GM23338 (cell line): Measurements from ENCODE around the gene ABCD1. TPM values are rescaled to one million over a fixed set of nuclear protein-coding genes. Genes with fewer than 3 reads are reported as not detected.
"Not testable (repeated sequence)": the region's sequence is repeated elsewhere in the genome, so short reads cannot be mapped to it uniquely, and the experiment has no call there.

Experiments
- ATAC-seq: fragments of 200-7000 bp; cut with Tn5 transposase; 3 replicates; pipeline ENCODE4 v1.9.1; 2020
- DNase-seq: peaks from one replicate; pipeline ENCODE4 v3.0.0-alpha.2; 2015; ENCODE audit warnings: low spot score
- H2AFZ ChIP-seq: fragments of 200-600 bp; sonication (generic); 2 replicates; pipeline ENCODE4 v1.8.0; 2016; ENCODE audit warnings: antibody characterized with exemption, mild to moderate bottlenecking, moderate library complexity
- H3F3A ChIP-seq: fragments of 200-600 bp; sonication (generic); replicated peaks from 2 replicates; pipeline ENCODE4 v1.8.0; 2017; ENCODE audit warnings: antibody characterized with exemption, mixed run types, low read depth
- H3K27ac ChIP-seq: fragments of 200-600 bp; sonication (generic); 2 replicates; pipeline ENCODE4 v1.6.1; 2016; ENCODE audit warnings: low read depth
- H3K27me3 ChIP-seq: fragments of 200-600 bp; sonication (generic); 2 replicates; pipeline ENCODE4 v1.8.0; 2016; ENCODE audit warnings: mild to moderate bottlenecking, mixed run types, moderate library complexity; ENCODE audit not compliant: insufficient read depth
- H3K36me3 ChIP-seq: fragments of 200-600 bp; sonication (generic); 2 replicates; pipeline ENCODE4 v1.8.0; 2016; ENCODE audit warnings: mild to moderate bottlenecking; ENCODE audit not compliant: insufficient read depth
- H3K4me1 ChIP-seq: fragments of 200-600 bp; sonication (generic); 2 replicates; pipeline ENCODE4 v1.8.0; 2016; ENCODE audit warnings: mild to moderate bottlenecking, moderate library complexity; ENCODE audit not compliant: insufficient read depth
- H3K4me2 ChIP-seq: fragments of 200-600 bp; sonication (generic); 2 replicates; pipeline ENCODE4 v1.7.1; 2017; ENCODE audit warnings: mixed run types
- H3K4me3 ChIP-seq: fragments of 200-600 bp; sonication (generic); 2 replicates; pipeline ENCODE4 v1.6.1; 2016; ENCODE audit warnings: mixed run types
- H3K79me2 ChIP-seq: fragments of 200-600 bp; sonication (generic); replicated peaks from 2 replicates; pipeline ENCODE4 v1.8.0; 2017; ENCODE audit warnings: mild to moderate bottlenecking; ENCODE audit not compliant: insufficient read depth
- H3K9me2 ChIP-seq: fragments of 200-600 bp; sonication (generic); 2 replicates; pipeline ENCODE4 v1.8.0; 2017; ENCODE audit not compliant: insufficient read depth
- H4K20me1 ChIP-seq: fragments of 200-600 bp; sonication (generic); replicated peaks from 2 replicates; pipeline ENCODE4 v1.8.0; 2017; ENCODE audit warnings: mild to moderate bottlenecking; ENCODE audit not compliant: insufficient read depth
- H3K27ac Mint-ChIP-seq: 2 replicates; pipeline ENCODE4 v1.8.0; 2020; ENCODE audit warnings: inconsistent platforms, mild to moderate bottlenecking, moderate library complexity, mixed read lengths
- H3K27me3 Mint-ChIP-seq: 3 replicates; pipeline ENCODE4 v1.8.0; 2022; ENCODE audit warnings: low read depth, mild to moderate bottlenecking, moderate library complexity, mixed read lengths, inconsistent platforms; ENCODE audit not compliant: insufficient read depth, poor library complexity
- H3K36me3 Mint-ChIP-seq: 3 replicates; pipeline ENCODE4 v1.8.0; 2021; ENCODE audit warnings: low read depth, mild to moderate bottlenecking, inconsistent platforms, moderate library complexity, mixed read lengths
- H3K4me1 Mint-ChIP-seq: 3 replicates; pipeline ENCODE4 v1.8.0; 2020; ENCODE audit warnings: mild to moderate bottlenecking, inconsistent platforms, mixed read lengths
- H3K4me3 Mint-ChIP-seq: 3 replicates; pipeline ENCODE4 v1.8.0; 2021; ENCODE audit warnings: moderate library complexity, mild to moderate bottlenecking, inconsistent platforms, mixed read lengths
- H3K9me3 Mint-ChIP-seq: 3 replicates; pipeline ENCODE4 v1.8.0; 2020; ENCODE audit warnings: moderate library complexity, mild to moderate bottlenecking, inconsistent platforms, mixed read lengths
- EZH2 ChIP-seq: fragments of 200-600 bp; sonication (generic); IDR thresholded peaks from one replicate; pipeline ENCODE4 v1.8.0; 2017; ENCODE audit warnings: antibody characterized with exemption, mild to moderate bottlenecking, low read depth; ENCODE audit not compliant: unreplicated experiment
- NANOG ChIP-seq: IDR thresholded peaks from 2 replicates; pipeline ENCODE4 v1.6.1; 2016; ENCODE audit warnings: antibody characterized with exemption, borderline replicate concordance
- REST ChIP-seq: IDR thresholded peaks from one replicate; pipeline ENCODE4 v1.6.1; 2018; ENCODE audit warnings: antibody characterized with exemption; ENCODE audit not compliant: unreplicated experiment
- STAT1 ChIP-seq: IDR thresholded peaks from one replicate; pipeline ENCODE4 v1.6.1; 2016; ENCODE audit warnings: antibody characterized with exemption; ENCODE audit not compliant: unreplicated experiment
- ZNF114 ChIP-seq: fragments of 250-450 bp; sonication (Bioruptor Pico); IDR thresholded peaks from 2 replicates; pipeline ENCODE4 v1.5.0; 2020; ENCODE audit warnings: mild to moderate bottlenecking, moderate library complexity
- polyA plus RNA-seq: library from polyadenylated mRNA; unstranded; fragments of >200 nt; fragmentation: Nextera tagmentation; extraction: Ambion mirVana; gene quantifications from 2 replicates; pipeline ENCODE4 v1.2.1, GENCODE V29; 2016
- total RNA-seq: library from RNA; depleted of rRNA; stranded (reverse); fragments of >200 nt; shearing (Covaris generic); gene quantifications from 2 replicates; pipeline ENCODE4 v1.2.3, GENCODE V29; 2014
- TF ChIP-seq, protein P1 (sequence below): IDR thresholded peaks from 2 replicates; pipeline ENCODE4 v1.6.1; 2016; ENCODE audit warnings: antibody characterized with exemption

ABCD1 gene
- total and polyA plus RNA-seq, 2 experiments from 2014 or later = 2.4 to 8.9 TPM

DNA sequence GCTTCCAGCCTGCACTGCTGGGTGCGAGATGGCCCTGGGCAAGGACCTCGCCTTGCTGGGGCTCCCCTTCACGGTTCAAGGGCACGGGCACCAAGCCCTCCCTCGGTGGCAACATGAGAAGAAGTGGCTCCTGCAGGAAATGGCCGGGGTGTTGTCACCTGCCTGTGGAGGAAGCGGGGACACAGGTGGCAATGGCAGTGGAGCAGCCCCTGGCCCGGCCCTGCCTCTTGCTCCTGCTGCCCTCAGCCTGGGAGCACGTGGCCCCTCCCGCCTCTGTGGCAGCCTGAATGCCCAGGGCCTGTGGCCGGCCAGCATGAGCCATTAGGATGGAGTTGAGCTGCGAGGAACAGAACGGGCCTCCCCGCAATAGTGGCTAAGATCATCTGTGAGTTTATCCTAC lies 16.8 kb downstream of the ABCD1 start:
- Mint-ChIP-seq H3K27ac (no peak overlapping the region), H3K4me3 (no peak overlapping the region), H3K27me3 (peaks cover 1% of the 10 kb centered on the region), H3K9me3 (no peaks in the 10 kb centered on the region), H3K36me3 (no peaks in the 10 kb centered on the region; the same call in 2 of the 3 replicates), H3K4me1 (peaks cover 3% of the 10 kb centered on the region; the same call in 1 of the 3 replicates)
- Histone ChIP-seq H3K9me2 (no peaks in the 10 kb centered on the region), H3K4me3 (no peak overlapping the region), H2AFZ (no peak overlapping the region), H3K4me1 (no peaks in the 10 kb centered on the region), H3K4me2 (no peak overlapping the region), H3K27me3 (no peaks in the 10 kb centered on the region), H3K79me2 (no peaks in the 10 kb centered on the region), H3F3A (no peaks in the 10 kb centered on the region), H3K27ac (no peak overlapping the region), H4K20me1 (no peaks in the 10 kb centered on the region), H3K36me3 (no peaks in the 10 kb centered on the region)
- no peak for DNase-seq
- ATAC-seq = no peak
- TF ChIP-seq NANOG (no peak), STAT1 (no peak), EZH2 (no peak), REST (no peak), ZNF114 (CRISPR knock-in tag) (no peak)
- TF ChIP-seq, protein P1, sequence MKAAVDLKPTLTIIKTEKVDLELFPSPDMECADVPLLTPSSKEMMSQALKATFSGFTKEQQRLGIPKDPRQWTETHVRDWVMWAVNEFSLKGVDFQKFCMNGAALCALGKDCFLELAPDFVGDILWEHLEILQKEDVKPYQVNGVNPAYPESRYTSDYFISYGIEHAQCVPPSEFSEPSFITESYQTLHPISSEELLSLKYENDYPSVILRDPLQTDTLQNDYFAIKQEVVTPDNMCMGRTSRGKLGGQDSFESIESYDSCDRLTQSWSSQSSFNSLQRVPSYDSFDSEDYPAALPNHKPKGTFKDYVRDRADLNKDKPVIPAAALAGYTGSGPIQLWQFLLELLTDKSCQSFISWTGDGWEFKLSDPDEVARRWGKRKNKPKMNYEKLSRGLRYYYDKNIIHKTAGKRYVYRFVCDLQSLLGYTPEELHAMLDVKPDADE = no peak

DNA sequence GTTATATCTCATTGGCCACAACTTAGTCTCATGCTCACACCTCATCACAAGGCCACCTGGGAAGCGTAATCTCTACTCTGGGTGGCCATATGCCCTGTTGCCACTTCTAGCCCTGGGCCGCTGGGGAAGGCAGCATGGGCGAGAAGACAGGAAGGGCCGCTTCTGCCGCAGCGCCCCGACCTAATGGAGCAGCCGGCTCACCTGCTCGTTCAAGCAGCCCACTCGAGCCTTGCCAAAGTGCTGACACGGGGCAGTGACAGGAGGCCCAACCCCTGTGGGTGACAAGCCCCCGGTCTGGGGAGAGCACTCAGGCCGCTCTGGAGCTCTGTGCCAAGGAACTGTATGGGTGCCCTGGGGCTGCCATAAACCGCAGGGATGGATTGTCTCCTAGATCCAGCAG lies 17.5 kb downstream of the ABCD1 start:
- not testable (repeated sequence) for H3K27me3 ChIP-seq, H3K4me3 Mint-ChIP-seq, H3K4me2 ChIP-seq, H3K27ac ChIP-seq, H3K4me1 Mint-ChIP-seq, ATAC-seq, H3K4me3 ChIP-seq, H3K27me3 Mint-ChIP-seq, H2AFZ ChIP-seq, H3K79me2 ChIP-seq, DNase-seq, H3K27ac Mint-ChIP-seq, H3K9me3 Mint-ChIP-seq, H3K4me1 ChIP-seq, H3K36me3 Mint-ChIP-seq, H3F3A ChIP-seq, H4K20me1 ChIP-seq, H3K9me2 ChIP-seq, H3K36me3 ChIP-seq

DNA sequence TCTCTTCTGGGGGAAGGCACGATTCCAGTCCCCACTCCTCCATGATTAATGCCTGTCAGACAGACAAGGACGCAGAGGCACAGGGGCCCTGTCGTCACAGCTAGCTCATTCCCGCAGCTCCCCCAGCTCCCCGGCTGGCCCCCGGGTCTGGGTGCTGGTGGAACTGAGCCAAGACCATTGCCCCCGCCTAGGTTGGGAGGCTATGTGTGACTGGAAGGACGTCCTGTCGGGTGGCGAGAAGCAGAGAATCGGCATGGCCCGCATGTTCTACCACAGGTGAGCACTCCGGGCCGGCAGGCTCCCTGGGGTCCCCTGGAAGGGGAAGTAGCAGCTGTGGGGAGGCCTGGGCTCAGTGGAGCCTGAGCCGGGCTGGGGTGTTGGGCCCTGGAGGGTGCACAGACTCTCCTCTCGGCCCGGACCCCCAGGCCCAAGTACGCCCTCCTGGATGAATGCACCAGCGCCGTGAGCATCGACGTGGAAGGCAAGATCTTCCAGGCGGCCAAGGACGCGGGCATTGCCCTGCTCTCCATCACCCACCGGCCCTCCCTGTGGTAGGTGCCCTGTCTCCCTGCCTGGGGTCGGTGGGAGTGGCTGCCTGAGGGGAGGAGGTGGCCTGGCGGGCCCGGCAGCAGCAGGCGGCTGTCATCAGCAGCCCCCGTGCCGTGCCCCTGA lies 18.3 kb downstream of the ABCD1 start:
- not testable (repeated sequence) for ATAC-seq, H3K4me1 Mint-ChIP-seq, H2AFZ ChIP-seq, H3K79me2 ChIP-seq, DNase-seq, H3K9me2 ChIP-seq, H3K9me3 Mint-ChIP-seq, H3F3A ChIP-seq, H3K27ac Mint-ChIP-seq, H3K36me3 Mint-ChIP-seq, H3K36me3 ChIP-seq, H3K27ac ChIP-seq, H3K4me1 ChIP-seq, H3K27me3 ChIP-seq, H4K20me1 ChIP-seq, H3K27me3 Mint-ChIP-seq
- H3K4me2 ChIP-seq = peak overlapping the region; percentile 51; the same call in 1 of the 2 replicates
- 0 out of 2 replicates have a peak overlapping the region, but pooled peaks have one; percentile 26 for H3K4me3 ChIP-seq
- H3K4me3 Mint-ChIP-seq = 0 out of 3 replicates have a peak overlapping the region, but pooled peaks have one; percentile 79
